T-helper 1 cell treated with Interleukin-12 subunit alpha and Interleukin-12 subunit beta and Interleukin-4 antibody, amounts not matched to agents 30 μg/mL and 1 μg/mL, for 36 hours (primary cell): Measurements from ENCODE around the gene SH3RF3.

Experiments
- H3K27ac Mint-ChIP-seq: one replicate; pipeline ENCODE4 v1.8.0; 2021; ENCODE audit warnings: mild to moderate bottlenecking, mixed read lengths
- H3K27me3 Mint-ChIP-seq: one replicate; pipeline ENCODE4 v1.8.0; 2021; ENCODE audit warnings: low read depth, mixed read lengths
- H3K36me3 Mint-ChIP-seq: one replicate; pipeline ENCODE4 v1.8.0; 2021; ENCODE audit warnings: low read depth, mixed read lengths
- H3K4me1 Mint-ChIP-seq: one replicate; pipeline ENCODE4 v1.8.0; 2021; ENCODE audit warnings: low read depth, mixed read lengths
- H3K4me3 Mint-ChIP-seq: one replicate; pipeline ENCODE4 v1.8.0; 2021; ENCODE audit warnings: mild to moderate bottlenecking, moderate library complexity, mixed read lengths
- H3K9me3 Mint-ChIP-seq: one replicate; pipeline ENCODE4 v1.8.0; 2021; ENCODE audit warnings: mixed read lengths

SH3RF3 gene

GRCh38 chr2:109139865-109140396, 10.9 kb downstream of the SH3RF3 start:
- no peaks in the 10 kb centered on the region for H3K9me3 Mint-ChIP-seq
- no peak overlapping the region for H3K27ac Mint-ChIP-seq
- no peak overlapping the region for H3K4me3 Mint-ChIP-seq
- peaks cover 22% of the 10 kb centered on the region for H3K4me1 Mint-ChIP-seq
- H3K36me3 Mint-ChIP-seq: no peaks in the 10 kb centered on the region
- H3K27me3 Mint-ChIP-seq: peaks cover 72% of the 10 kb centered on the region

- H3K36me3 Mint-ChIP-seq: no peaks in the 10 kb centered on the region
- no peaks in the 10 kb centered on the region for H3K9me3 Mint-ChIP-seq
- H3K4me3 Mint-ChIP-seq: no peak overlapping the region
- peaks cover 28% of the 10 kb centered on the region for H3K4me1 Mint-ChIP-seq
- no peak overlapping the region for H3K27ac Mint-ChIP-seq
- peaks cover 61% of the 10 kb centered on the region for H3K27me3 Mint-ChIP-seq
Observed at GRCh38 chr2:109141006-109141600, 12.1 kb downstream of the SH3RF3 start.

- Mint-ChIP-seq H3K4me1 (peaks cover 28% of the 10 kb centered on the region), H3K27ac (no peak overlapping the region), H3K4me3 (no peak overlapping the region), H3K36me3 (no peaks in the 10 kb centered on the region), H3K27me3 (peaks cover 54% of the 10 kb centered on the region), H3K9me3 (no peaks in the 10 kb centered on the region)
Observed at GRCh38 chr2:109141727-109142283, 12.8 kb downstream of the SH3RF3 start.

GRCh38 chr2:109142416-109143210, 13.6 kb downstream of the SH3RF3 start:
- Mint-ChIP-seq H3K27ac (peak overlapping the region; percentile 57), H3K4me3 (peak overlapping the region; percentile 42), H3K9me3 (no peaks in the 10 kb centered on the region), H3K4me1 (peaks cover 28% of the 10 kb centered on the region), H3K36me3 (no peaks in the 10 kb centered on the region), H3K27me3 (peaks cover 55% of the 10 kb centered on the region)

- peak overlapping the region; percentile 16 for H3K4me3 Mint-ChIP-seq
- peak overlapping the region; percentile 32 for H3K27ac Mint-ChIP-seq
Observed at GRCh38 chr2:109143214-109144187, 14.5 kb downstream of the SH3RF3 start.

GRCh38 chr2:109144271-109144670, 15.3 kb downstream of the SH3RF3 start:
- Mint-ChIP-seq H3K36me3 (no peaks in the 10 kb centered on the region), H3K4me3 (no peak overlapping the region), H3K4me1 (peaks cover 25% of the 10 kb centered on the region), H3K27ac (no peak overlapping the region), H3K9me3 (no peaks in the 10 kb centered on the region), H3K27me3 (peaks cover 54% of the 10 kb centered on the region)

More at GRCh38 chr2:109143214-109144187, 14.5 kb downstream of the SH3RF3 start:
- H3K9me3 Mint-ChIP-seq: no peaks in the 10 kb centered on the region
- H3K36me3 Mint-ChIP-seq: no peaks in the 10 kb centered on the region
- peaks cover 26% of the 10 kb centered on the region for H3K4me1 Mint-ChIP-seq
- H3K27me3 Mint-ChIP-seq: peaks cover 57% of the 10 kb centered on the region

GRCh38 chr2:109144721-109145120, 15.7 kb downstream of the SH3RF3 start:
- Mint-ChIP-seq H3K4me3 (no peak overlapping the region), H3K4me1 (peaks cover 25% of the 10 kb centered on the region), H3K27me3 (peaks cover 52% of the 10 kb centered on the region), H3K9me3 (no peaks in the 10 kb centered on the region), H3K36me3 (no peaks in the 10 kb centered on the region), H3K27ac (no peak overlapping the region)

- Mint-ChIP-seq H3K27me3 (peaks cover 52% of the 10 kb centered on the region), H3K27ac (peak overlapping the region; percentile 49)
Observed at GRCh38 chr2:109145286-109145685, 16.3 kb downstream of the SH3RF3 start.

GRCh38 chr2:109147405-109147804, 18.4 kb downstream of the SH3RF3 start:
- H3K36me3 Mint-ChIP-seq: no peaks in the 10 kb centered on the region
- H3K9me3 Mint-ChIP-seq: no peaks in the 10 kb centered on the region
- peaks cover 42% of the 10 kb centered on the region for H3K27me3 Mint-ChIP-seq
- H3K27ac Mint-ChIP-seq: no peak overlapping the region
- H3K4me3 Mint-ChIP-seq: no peak overlapping the region
- H3K4me1 Mint-ChIP-seq: peaks cover 27% of the 10 kb centered on the region

More at GRCh38 chr2:109145286-109145685, 16.3 kb downstream of the SH3RF3 start:
- Mint-ChIP-seq H3K36me3 (no peaks in the 10 kb centered on the region), H3K4me1 (peaks cover 25% of the 10 kb centered on the region), H3K9me3 (no peaks in the 10 kb centered on the region), H3K4me3 (no peak overlapping the region)

GRCh38 chr2:109148117-109148746, 19.2 kb downstream of the SH3RF3 start:
- Mint-ChIP-seq H3K9me3 (no peaks in the 10 kb centered on the region), H3K36me3 (no peaks in the 10 kb centered on the region), H3K27ac (no peak overlapping the region), H3K4me3 (no peak overlapping the region), H3K4me1 (peaks cover 22% of the 10 kb centered on the region), H3K27me3 (peaks cover 41% of the 10 kb centered on the region)

- no peak overlapping the region for H3K4me3 Mint-ChIP-seq
- H3K9me3 Mint-ChIP-seq: no peaks in the 10 kb centered on the region
- no peaks in the 10 kb centered on the region for H3K36me3 Mint-ChIP-seq
- peaks cover 16% of the 10 kb centered on the region for H3K4me1 Mint-ChIP-seq
- no peak overlapping the region for H3K27ac Mint-ChIP-seq
- peaks cover 44% of the 10 kb centered on the region for H3K27me3 Mint-ChIP-seq
Observed at GRCh38 chr2:109148991-109149645, 20.1 kb downstream of the SH3RF3 start.

- Mint-ChIP-seq H3K27ac (no peak overlapping the region), H3K9me3 (no peaks in the 10 kb centered on the region), H3K4me1 (peaks cover 2% of the 10 kb centered on the region), H3K27me3 (peaks cover 44% of the 10 kb centered on the region), H3K36me3 (no peaks in the 10 kb centered on the region), H3K4me3 (no peak overlapping the region)
Observed at GRCh38 chr2:109150559-109150958, 21.6 kb downstream of the SH3RF3 start.

- Mint-ChIP-seq H3K9me3 (no peaks in the 10 kb centered on the region), H3K27ac (no peak overlapping the region), H3K4me3 (no peak overlapping the region), H3K27me3 (peaks cover 48% of the 10 kb centered on the region), H3K36me3 (no peaks in the 10 kb centered on the region), H3K4me1 (peaks cover 2% of the 10 kb centered on the region)
Observed at GRCh38 chr2:109151519-109151918, 22.5 kb downstream of the SH3RF3 start.
